ENCODE measurements around the gene PRR36. TPM values are rescaled to one million over a fixed set of nuclear protein-coding genes. Genes with fewer than 3 reads are reported as not detected.
A peak's percentile ranks its signal among the peaks of the same experiment; 100 is the strongest.

Gene PRR36
- total and polyA plus RNA-seq, 12 donors = 0.22 to 5.2 (median 1.1) TPM; not detected in 1

GRCh38 chr19:7910321-7911161 is 36.4 kb upstream of the PRR36 start:
- peaks cover 0 to 35% of the 10 kb centered on the region in 2 donors for H3K36me3 ChIP-seq (replicated peaks in 1 of 2)
- WGBS, 4 donors = 90 to 92% (median 91%) methylated on average over 29 to 54 of the region's 54 CpGs
- DNase-seq = no peak

GRCh38 chr19:7909471-7910067 is 35.4 kb upstream of the PRR36 start:
- H3K9me3 ChIP-seq (replicated peaks in 1 of 3) = no peaks in the 10 kb centered on the region
- H3K4me3 ChIP-seq = no peak overlapping the region
- TF ChIP-seq POLR2A (IDR thresholded peaks at IDR 0.05) (no peak), CTCF (IDR thresholded peaks at IDR 0.05) (no peak)
- H3K4me1 ChIP-seq (replicated peaks in 1 of 2) = peaks cover 9 to 33% of the 10 kb centered on the region in 2 donors
- intact Hi-C loops (cut with DNase I) = no loop called here
- no peaks in the 10 kb centered on the region for H3K27me3 ChIP-seq
- DNase-seq = peak in 2 of 7 donors; percentile 25
- 90 to 97% (median 93%) methylated on average over 9 to 21 of the region's 21 CpGs for whole genome bisulfite sequencing, 4 donors
- no peak overlapping the region for H3K27ac ChIP-seq
- peaks cover 0 to 35% of the 10 kb centered on the region in 2 donors for H3K36me3 ChIP-seq (replicated peaks in 1 of 2)

More at GRCh38 chr19:7910321-7911161, 36.4 kb upstream of the PRR36 start:
- Histone ChIP-seq H3K27ac (no peak overlapping the region), H3K4me1 (replicated peaks in 1 of 2) (peaks cover 0 to 23% of the 10 kb centered on the region in 2 donors), H3K9me3 (replicated peaks in 1 of 3) (no peaks in the 10 kb centered on the region), H3K4me3 (no peak overlapping the region), H3K27me3 (no peaks in the 10 kb centered on the region)
- intact Hi-C loops (cut with DNase I) = no loop called here
- TF ChIP-seq POLR2A (IDR thresholded peaks at IDR 0.05) = no peak
- TF ChIP-seq CTCF (IDR thresholded peaks at IDR 0.05) = no peak

DNA sequence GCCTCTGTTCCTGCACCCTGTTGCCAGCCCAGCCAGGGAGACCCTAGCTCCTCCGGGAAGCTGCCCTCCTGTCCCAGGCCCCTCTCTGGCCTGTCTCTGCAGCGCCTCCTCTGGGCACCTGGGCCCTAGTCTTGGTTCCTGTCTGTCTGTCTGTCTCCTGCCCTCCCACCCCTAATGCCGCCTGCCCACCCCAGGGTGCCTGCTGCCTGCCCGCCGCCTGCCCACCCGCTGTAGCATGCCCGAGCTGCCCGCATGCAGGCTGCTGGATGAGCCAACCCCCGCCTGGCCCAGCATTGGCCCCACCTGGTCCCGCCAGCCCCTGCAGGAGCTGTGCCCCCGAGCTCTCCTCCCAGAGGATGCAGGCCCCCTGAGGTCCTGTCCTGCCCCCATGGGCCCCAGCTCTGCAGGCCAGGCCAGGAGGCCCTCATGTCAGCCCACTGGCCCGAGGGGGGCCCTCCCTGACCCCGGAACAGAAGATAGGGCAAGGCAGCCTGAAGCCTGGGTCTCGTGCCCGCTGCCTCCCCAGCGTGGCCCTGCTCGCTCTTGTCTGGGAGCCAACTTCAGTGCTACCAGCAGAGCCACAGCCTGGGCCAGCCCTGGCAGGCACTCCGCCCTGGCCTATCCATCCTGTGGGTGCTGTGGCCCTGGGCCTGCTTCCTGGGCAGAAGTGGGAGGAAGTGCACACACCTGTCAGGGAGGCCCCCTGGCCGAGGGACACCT is 34.7 kb upstream of the PRR36 start:
- Histone ChIP-seq H3K27me3 (no peaks in the 10 kb centered on the region), H3K36me3 (replicated peaks in 1 of 2) (peaks cover 0 to 35% of the 10 kb centered on the region in 2 donors), H3K4me3 (no peak overlapping the region), H3K9me3 (replicated peaks in 1 of 3) (no peaks in the 10 kb centered on the region), H3K27ac (no peak overlapping the region), H3K4me1 (replicated peaks in 1 of 2) (peaks cover 12 to 34% of the 10 kb centered on the region in 2 donors)
- 86 to 96% (median 88%) methylated on average over 4 to 19 of the region's 19 CpGs for WGBS, 4 donors
- DNase-seq = peak in 2 of 7 donors; percentile 26 to 29
- no peak for TF ChIP-seq CTCF (IDR thresholded peaks at IDR 0.05)
- TF ChIP-seq POLR2A (IDR thresholded peaks at IDR 0.05) = no peak
- intact Hi-C loops (cut with DNase I) = no loop called here

Data from adrenal gland (tissue), 12 donors.